ENCODE results near the gene PRDM16. TPM values are rescaled to one million over a fixed set of nuclear protein-coding genes. Genes with fewer than 3 reads are reported as not detected.

Gene PRDM16
- polyA plus RNA-seq, 1 donor (not counting 4 experiments of a cell fraction or from before 2014, with no cell fraction given), result 0.05 TPM

- dilution Hi-C loops (cut with MboI; ENCODE audit: extremely low pct_ligation_motif_present, low sequenced_read_pairs), result no loop called here
- TF ChIP-seq CTCF (optimal IDR thresholded peaks at IDR 0.05 in 1 of 3, IDR thresholded peaks at IDR 0.05 in 1 of 3, conservative IDR thresholded peaks at IDR 0.05 in 1 of 3; ENCODE audit: extremely low read depth in 1 of 3, insufficient read depth in 2 of 3, low read length in 3 of 3), result no peak
- TF ChIP-seq EZH2 (IDR thresholded peaks at IDR 0.05; ENCODE audit: low read length), result no peak
- Histone ChIP-seq H3K9ac (ENCODE audit: control insufficient read depth, extremely low read depth, insufficient read depth, low read length) (no peak overlapping the region), H3K36me3 (ENCODE audit: control insufficient read depth in 2 of 2, extremely low read depth in 1 of 2, insufficient read depth in 2 of 2, low read length in 2 of 2) (no peaks in the 10 kb centered on the region), H3K27ac (ENCODE audit: control insufficient read depth, insufficient read depth, low read length) (no peak overlapping the region), H4K20me1 (ENCODE audit: control insufficient read depth, extremely low read depth, insufficient read depth, low read length) (no peaks in the 10 kb centered on the region), H3K9me3 (ENCODE audit: control insufficient read depth, low read depth, low read length) (peaks cover 15% of the 10 kb centered on the region), H3K27me3 (ENCODE audit: control insufficient read depth, extremely low read depth, insufficient read depth, low read length) (peaks cover 4% of the 10 kb centered on the region), H3K9me1 (ENCODE audit: control insufficient read depth, extremely low read depth, insufficient read depth, low read length) (no peaks in the 10 kb centered on the region), H3K79me2 (ENCODE audit: control insufficient read depth, insufficient read depth, low read length) (no peaks in the 10 kb centered on the region), H3K4me3 (ENCODE audit: control insufficient read depth in 2 of 3, extremely low read depth in 1 of 3, insufficient read depth in 2 of 3, low read depth in 1 of 3, low read length in 3 of 3) (no peak overlapping the region), H2AFZ (ENCODE audit: control insufficient read depth, low read length) (no peak overlapping the region), H3K4me2 (ENCODE audit: control insufficient read depth, extremely low read depth, insufficient read depth, low read depth, low read length) (no peak overlapping the region), H3K4me1 (ENCODE audit: control insufficient read depth, extremely low read depth, insufficient read depth, low read length) (no peaks in the 10 kb centered on the region)
- no peak for FAIRE-seq
- no peak for DNase-seq (ENCODE audit: low read depth, low spot score)
Observed at GRCh38 chr1:3113047-3113740, 44.2 kb downstream of the PRDM16 start.

- no peaks in the 10 kb centered on the region for H3K79me2 ChIP-seq (ENCODE audit: control insufficient read depth, insufficient read depth, low read length)
- H3K9me1 ChIP-seq (ENCODE audit: control insufficient read depth, extremely low read depth, insufficient read depth, low read length), result no peaks in the 10 kb centered on the region
- H2AFZ ChIP-seq (ENCODE audit: control insufficient read depth, low read length), result no peak overlapping the region
- H3K36me3 ChIP-seq (ENCODE audit: control insufficient read depth in 2 of 2, extremely low read depth in 1 of 2, insufficient read depth in 2 of 2, low read length in 2 of 2), result no peaks in the 10 kb centered on the region
- dilution Hi-C loops (cut with MboI; ENCODE audit: extremely low pct_ligation_motif_present, low sequenced_read_pairs), result no loop called here
- no peaks in the 10 kb centered on the region for H4K20me1 ChIP-seq (ENCODE audit: control insufficient read depth, extremely low read depth, insufficient read depth, low read length)
- no peak for DNase-seq (ENCODE audit: low read depth, low spot score)
- H3K4me3 ChIP-seq (ENCODE audit: control insufficient read depth in 2 of 3, extremely low read depth in 1 of 3, insufficient read depth in 2 of 3, low read depth in 1 of 3, low read length in 3 of 3), result no peak overlapping the region
- H3K9ac ChIP-seq (ENCODE audit: control insufficient read depth, extremely low read depth, insufficient read depth, low read length), result no peak overlapping the region
- peaks cover 15% of the 10 kb centered on the region for H3K9me3 ChIP-seq (ENCODE audit: control insufficient read depth, low read depth, low read length)
- no peak for TF ChIP-seq EZH2 (IDR thresholded peaks at IDR 0.05; ENCODE audit: low read length)
- TF ChIP-seq CTCF (optimal IDR thresholded peaks at IDR 0.05 in 1 of 3, IDR thresholded peaks at IDR 0.05 in 1 of 3, conservative IDR thresholded peaks at IDR 0.05 in 1 of 3; ENCODE audit: extremely low read depth in 1 of 3, insufficient read depth in 2 of 3, low read length in 3 of 3), result no peak
- no peaks in the 10 kb centered on the region for H3K4me1 ChIP-seq (ENCODE audit: control insufficient read depth, extremely low read depth, insufficient read depth, low read length)
- FAIRE-seq, result no peak
- H3K4me2 ChIP-seq (ENCODE audit: control insufficient read depth, extremely low read depth, insufficient read depth, low read depth, low read length), result no peak overlapping the region
- no peak overlapping the region for H3K27ac ChIP-seq (ENCODE audit: control insufficient read depth, insufficient read depth, low read length)
- peaks cover 4% of the 10 kb centered on the region for H3K27me3 ChIP-seq (ENCODE audit: control insufficient read depth, extremely low read depth, insufficient read depth, low read length)
Observed at GRCh38 chr1:3113741-3114056, 44.7 kb downstream of the PRDM16 start.
